Stimulated activated CD8-positive, alpha-beta memory T cell treated with anti-CD3 and anti-CD28 coated beads, Interleukin-12 subunit alpha, Interleukin-12 subunit beta, amount 100 ng/mL, for 24 hours (primary cell): ENCODE data around the gene IL17RB.
A peak's percentile ranks its signal among the peaks of the same experiment; 100 is the strongest.

Source experiments
- DNase-seq: peaks from one replicate; pipeline ENCODE4 v3.0.0-alpha.2; 2020; ENCODE audit errors: extremely low read depth

The IL17RB gene

GRCh38 chr3:53860196-53860595 lies 13.8 kb downstream of the IL17RB start:
- DNase-seq = no peak

- DNase-seq = no peak
Measured at GRCh38 chr3:53862241-53862640, 15.9 kb downstream of the IL17RB start.

GRCh38 chr3:53863145-53863544 lies 16.8 kb downstream of the IL17RB start:
- no peak for DNase-seq

GRCh38 chr3:53865732-53866499 lies 19.5 kb downstream of the IL17RB start:
- DNase-seq = no peak

- DNase-seq = no peak
Measured at GRCh38 chr3:53880396-53881345, 34.3 kb downstream of the IL17RB start.

GRCh38 chr3:53881691-53882593 lies 35.6 kb downstream of the IL17RB start, which contains the start of gene ACTR8:
ACTR8 (minus strand) TSS chr3:53882152; CDS start chr3:53882101, 51 bp downstream.
- DNase-seq = peak; percentile 58

- no peak for DNase-seq
Measured at GRCh38 chr3:53883008-53883407, 36.6 kb downstream of the IL17RB start.

- DNase-seq = no peak
Measured at GRCh38 chr3:53884623-53885022, 38.3 kb downstream of the IL17RB start.

GRCh38 chr3:53885239-53885638 lies 38.9 kb downstream of the IL17RB start:
- no peak for DNase-seq

GRCh38 chr3:53887446-53887845 lies 41.1 kb downstream of the IL17RB start:
- DNase-seq = no peak

- DNase-seq = no peak
Measured at GRCh38 chr3:53888232-53888631, 41.9 kb downstream of the IL17RB start.

- DNase-seq = no peak
Measured at GRCh38 chr3:53890726-53891475, 44.5 kb downstream of the IL17RB start.

- DNase-seq = peak; percentile 95
Measured at GRCh38 chr3:53891497-53892285, 45.3 kb downstream of the IL17RB start, which contains the start of gene SELENOK. SELENOK (minus strand) TSS chr3:53891859.

- DNase-seq = no peak
Measured at GRCh38 chr3:53892286-53892637, 45.9 kb downstream of the IL17RB start.

- no peak for DNase-seq
Measured at GRCh38 chr3:53899750-53900149, 53.4 kb downstream of the IL17RB start.

GRCh38 chr3:53900666-53901331 lies 54.4 kb downstream of the IL17RB start:
- no peak for DNase-seq

GRCh38 chr3:53902067-53902466 lies 55.7 kb downstream of the IL17RB start:
- no peak for DNase-seq

- no peak for DNase-seq
Measured at GRCh38 chr3:53902711-53903110, 56.3 kb downstream of the IL17RB start.

GRCh38 chr3:53913401-53913800 lies 67.0 kb downstream of the IL17RB start:
- no peak for DNase-seq
